Measurements from ENCODE around the gene MAVS.
A peak's percentile ranks its signal among the peaks of the same experiment; 100 is the strongest.
"Not testable (repeated sequence)": the region's sequence is repeated elsewhere in the genome, so short reads cannot be mapped to it uniquely, and the experiment has no call there.

The MAVS gene

DNA sequence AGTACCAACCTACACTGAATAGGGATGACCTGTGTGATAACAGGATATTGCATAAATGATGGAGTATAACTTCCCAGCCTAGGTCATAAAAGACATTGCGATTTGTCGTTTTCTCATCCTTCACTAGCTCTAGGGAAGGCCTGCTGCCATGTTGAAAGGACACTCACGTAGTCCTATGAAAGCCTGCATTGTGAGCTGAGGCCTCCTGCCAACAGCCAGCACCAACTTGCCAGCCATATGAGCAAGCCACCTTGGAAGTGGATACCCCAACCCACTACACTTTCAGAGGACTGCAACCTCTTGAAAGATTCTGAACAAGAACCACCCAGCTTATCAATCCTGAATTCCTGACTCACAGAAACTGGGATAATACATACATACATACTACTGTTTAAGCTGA, 39.1 kb downstream of the MAVS start:
- no peak for DNase-seq (ENCODE audit: low read depth in 2 of 2)

DNA sequence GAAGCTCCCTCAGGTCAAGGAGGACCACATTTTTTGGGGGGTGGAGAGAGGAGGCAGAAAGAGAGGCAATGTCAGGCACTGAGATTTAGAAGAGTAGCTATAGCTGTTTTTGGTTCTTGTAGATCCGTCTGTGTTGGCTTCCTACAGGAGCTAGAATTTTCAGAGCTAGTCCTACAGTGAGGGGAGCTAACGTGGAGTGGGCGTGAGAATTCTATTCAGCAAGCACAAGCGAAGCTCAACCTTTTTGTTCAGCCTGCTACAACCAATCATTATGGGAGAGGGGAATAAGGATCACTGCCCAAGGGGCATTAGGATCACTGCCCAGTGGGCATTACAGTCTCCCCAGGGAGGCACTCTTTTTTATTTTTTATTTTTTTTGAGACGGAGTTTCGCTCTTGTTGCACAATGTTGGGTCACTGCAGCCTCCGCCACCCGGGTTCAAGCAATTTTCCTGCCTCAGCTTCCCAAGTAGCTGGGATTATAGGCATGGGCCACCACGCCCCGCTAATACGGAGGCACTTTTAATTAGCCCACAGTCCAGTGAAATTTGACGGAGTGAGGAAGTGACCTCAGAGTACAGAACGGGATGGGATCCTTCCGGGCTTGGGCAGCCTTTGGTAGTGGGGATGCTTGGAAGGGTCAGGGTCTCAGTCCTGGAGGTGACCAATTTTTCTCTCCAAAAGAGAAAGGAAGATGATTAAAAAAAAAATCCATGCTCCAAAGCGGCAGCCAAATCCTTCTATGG, 41.4 kb downstream of the MAVS start:
- DNase-seq (ENCODE audit: low read depth in 2 of 2), result no peak

DNA sequence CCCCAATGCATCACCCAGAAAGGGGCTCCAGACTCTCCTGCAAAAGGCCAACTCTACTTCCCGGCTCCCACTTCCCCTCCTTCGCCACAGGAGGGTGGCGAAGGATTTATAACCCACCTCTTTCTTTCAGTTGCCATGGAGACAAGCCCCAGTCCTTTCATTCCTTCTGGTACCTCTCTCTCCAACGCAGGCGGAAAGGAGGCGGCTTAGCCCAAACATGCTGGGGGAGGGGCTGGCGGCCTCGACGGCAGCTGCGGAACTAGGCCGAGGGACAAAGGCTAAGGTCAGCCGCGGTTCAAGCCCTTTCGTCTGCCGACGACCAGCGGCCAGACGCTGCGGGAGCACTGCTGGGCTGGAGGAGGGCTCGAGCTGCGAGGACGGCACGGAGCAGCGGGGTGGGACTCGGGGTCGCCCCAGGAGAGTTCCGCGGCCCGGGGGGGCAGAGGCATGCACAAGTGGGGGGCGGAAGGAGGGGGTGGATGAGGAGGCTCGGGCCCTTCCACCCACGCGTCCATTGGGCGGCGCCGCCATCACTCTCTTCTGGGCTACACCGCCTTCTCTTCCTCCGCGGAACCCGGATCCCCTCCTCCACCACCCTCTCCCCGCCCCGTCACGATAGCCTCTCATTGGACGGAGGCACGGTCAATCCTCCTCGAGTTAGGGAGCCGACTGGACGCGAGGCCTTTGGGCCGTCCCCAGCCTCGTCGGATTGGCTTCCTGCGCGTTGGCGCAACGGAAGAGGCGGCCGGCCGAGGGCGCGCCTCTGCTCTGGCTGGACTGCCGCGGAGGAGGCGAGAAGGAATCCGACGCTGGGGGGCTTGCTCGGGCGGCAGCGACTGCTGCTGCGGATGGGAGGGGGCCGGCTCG, 42.2 kb downstream of the MAVS start, which contains the start of gene PANK2:
TSS of gene PANK2 (plus strand) at position 766 of the 867 bp plus-strand sequence.
- DNase-seq (ENCODE audit: low read depth in 2 of 2), result peak; percentile 95 to 98

DNA sequence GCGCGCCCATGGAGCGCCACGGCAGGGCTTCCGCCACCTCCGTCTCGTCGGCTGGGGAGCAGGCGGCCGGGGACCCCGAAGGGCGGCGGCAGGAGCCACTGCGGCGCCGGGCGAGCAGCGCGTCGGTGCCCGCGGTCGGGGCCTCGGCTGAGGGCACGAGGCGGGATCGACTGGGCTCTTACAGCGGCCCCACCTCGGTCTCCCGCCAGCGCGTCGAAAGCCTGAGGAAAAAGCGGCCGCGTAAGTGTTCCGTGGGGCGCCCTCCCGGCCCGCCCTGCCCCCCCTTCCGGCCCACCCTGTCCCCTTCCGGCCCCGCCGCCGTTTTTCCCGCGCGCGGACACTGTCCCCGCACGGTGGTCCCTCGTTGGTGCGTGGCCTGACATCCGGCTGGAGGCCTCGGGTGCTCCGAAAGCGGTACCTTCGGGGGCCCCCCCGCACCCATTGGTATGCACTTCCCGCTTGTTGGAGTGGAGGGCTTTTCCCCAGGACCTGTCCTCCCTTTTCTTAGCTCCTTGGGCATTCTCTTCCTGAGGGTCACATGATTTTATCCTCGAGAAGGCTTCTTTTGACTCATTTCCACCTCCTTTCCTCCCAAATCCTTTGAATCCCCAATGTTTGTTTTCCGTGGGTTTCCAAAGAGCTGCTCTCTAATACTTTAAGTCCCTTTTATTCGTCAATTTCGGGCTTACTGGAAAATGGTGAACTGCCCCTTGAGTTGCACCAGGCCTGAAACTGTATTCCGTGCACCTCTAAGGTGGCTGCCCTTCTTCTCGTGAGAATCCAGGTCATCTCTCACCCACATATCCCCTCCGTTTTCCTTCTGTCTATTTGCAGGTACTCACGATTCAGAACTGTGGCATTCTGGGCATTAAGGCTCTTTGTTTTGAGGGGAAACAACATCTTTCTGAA, 43.1 kb downstream of the MAVS start:
- DNase-seq (ENCODE audit: low read depth in 2 of 2), result peak; percentile 40 to 41

DNA sequence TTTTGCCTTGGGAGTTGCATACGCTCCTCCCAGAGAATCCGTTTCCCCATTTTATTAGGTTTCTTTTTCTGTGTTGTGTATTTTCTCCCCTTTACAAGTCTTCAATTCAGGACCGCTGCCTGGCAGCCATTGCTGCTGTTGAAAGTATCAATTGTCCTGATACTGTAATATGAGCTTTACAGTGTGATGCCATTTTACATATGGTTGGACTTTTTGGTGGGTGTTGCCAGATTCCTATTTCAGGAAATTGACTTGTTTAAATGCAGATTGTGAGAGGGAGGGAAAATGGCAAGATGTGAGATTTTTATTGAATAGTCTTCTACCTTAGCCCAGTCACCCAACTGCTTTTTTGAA, 43.7 kb downstream of the MAVS start:
- DNase-seq (ENCODE audit: low read depth in 2 of 2), result no peak

DNA sequence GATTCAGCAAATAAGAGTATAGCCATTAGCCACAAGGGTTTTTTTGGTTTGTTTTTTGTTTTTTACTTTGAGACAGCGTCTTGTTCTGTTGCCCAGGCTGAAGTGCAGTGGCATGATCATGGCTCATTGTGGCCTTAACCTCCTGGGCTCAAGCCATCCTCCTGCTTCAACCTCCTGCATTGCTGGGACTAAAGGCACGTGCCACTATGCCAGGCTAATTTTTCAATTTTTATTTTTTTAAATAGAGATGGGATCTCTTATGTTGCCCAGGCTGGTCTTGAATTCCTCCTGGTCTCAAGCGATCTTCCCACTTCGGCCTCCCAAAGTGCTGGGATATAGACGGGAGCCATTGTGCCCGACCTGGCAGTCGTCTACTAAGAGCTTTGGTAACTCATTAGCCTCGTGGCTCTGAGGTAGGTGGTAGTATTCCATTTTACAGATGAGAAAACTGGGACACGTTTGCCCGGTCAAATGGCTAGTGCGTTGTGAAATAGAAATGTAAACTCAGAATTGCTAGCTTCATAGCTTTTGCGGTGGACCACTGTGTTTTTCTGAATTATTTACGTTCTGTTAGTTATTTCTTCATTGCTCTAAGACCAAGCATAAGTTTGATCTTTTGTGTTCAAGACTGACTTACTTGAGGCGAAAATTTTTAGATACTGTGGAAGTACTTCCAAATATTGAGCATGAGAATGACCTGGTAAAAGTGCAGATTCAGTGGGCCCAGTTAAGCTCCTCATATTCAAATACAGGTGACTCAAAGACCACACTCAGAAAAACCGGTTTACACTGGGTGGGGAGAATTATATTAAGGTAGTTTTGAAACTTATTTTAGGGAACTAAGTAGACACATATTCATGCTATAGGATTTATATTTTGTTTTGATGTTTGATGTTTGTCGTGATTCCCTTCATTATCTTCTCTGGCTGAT, 44.6 kb downstream of the MAVS start:
- DNase-seq (ENCODE audit: low read depth in 2 of 2), result no peak

DNA sequence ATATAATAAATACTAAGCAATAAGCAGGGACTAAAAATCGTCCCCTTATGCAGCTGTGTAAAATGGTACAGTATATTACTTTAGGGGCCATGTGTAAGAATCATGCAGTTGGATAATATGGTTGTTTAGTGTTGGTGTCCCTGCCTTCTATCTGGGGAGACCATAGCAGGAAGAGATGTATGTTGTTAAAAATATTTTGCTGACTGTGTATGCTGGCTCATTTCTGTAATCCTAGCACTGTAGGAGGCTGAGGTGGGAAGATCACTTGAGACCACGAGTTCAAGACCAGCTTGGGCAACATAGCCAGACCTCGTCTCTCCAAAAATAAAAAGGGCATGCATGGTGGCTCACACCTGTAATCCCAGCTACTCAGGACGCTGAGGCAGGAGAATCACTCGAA, 48.2 kb downstream of the MAVS start:
- no peak for DNase-seq (ENCODE audit: low read depth in 2 of 2)

DNA sequence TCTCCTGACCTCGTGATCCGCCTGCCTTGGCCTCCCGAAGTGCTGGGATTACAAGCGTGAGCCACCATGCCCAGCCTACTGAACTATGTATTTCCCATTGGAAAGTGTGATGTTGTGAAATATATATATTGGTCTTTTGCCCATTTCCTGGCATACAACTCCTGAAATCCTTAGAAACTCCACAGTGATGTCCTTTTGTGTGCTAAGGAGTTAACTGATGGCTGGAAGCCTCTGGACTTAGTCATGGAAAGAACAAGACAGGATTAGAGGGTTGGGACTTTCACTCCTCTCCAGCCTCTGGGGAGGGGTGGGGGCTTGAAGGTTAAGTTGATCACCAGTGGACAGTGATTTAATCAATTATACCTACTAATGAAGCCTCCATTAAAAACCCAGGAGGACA, 49.7 kb downstream of the MAVS start:
- no peak for DNase-seq (ENCODE audit: low read depth in 2 of 2)

DNA sequence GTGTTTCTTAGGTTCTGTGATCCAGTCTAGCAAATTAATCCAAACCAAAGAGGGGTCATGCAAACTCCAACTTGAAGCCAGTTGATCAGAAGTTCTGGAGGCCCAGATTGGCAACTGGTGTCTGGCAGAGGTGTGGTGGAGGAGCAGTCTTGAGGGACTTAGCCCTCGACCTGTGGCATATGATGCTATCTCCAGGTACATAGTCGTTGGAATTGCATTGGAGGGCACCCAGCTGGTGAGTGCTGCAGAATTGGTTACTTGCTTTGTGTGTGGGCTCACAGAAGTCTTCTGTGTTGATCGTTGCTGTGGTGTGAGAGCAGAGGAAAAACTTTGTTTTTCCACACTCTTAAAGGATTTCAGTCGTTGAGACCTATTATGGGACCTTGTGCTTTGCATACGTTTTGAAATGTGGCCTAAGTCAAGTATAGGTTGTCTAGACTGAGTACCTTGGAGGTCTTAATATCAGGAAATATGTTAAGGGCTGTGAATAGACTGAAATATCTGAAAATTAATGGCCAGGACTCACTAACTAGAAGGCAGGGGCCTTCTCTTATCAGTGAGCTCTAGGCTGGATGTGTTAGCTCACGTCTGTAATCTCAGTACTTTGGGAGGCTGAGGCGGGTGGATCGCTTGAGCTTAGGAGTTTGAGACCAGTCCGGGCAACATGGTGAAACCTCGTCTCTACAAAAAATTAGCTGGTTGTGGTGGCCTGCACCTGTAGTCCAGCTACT, 50.4 kb downstream of the MAVS start:
- DNase-seq (ENCODE audit: low read depth in 2 of 2), result no peak

DNA sequence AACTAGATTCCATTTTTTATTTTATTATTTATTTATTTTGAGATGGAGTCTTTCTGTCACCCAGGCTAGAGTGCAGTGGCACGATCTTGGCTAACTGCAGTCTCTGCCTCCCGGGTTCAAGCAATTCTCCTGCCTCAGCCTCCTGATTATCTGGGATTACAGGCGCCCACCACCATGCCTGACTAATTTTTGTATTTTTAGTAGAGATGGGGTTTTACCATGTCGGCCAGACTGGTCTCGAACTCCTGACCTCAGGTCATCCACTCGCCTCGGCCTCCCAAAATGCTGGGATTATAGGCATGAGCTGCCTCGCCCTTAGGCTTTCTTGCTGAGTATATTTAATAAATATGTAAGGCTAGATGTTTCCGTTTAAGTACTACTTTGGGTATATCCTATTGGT, 51.5 kb downstream of the MAVS start:
- DNase-seq (ENCODE audit: low read depth in 2 of 2), result not testable (repeated sequence)

DNA sequence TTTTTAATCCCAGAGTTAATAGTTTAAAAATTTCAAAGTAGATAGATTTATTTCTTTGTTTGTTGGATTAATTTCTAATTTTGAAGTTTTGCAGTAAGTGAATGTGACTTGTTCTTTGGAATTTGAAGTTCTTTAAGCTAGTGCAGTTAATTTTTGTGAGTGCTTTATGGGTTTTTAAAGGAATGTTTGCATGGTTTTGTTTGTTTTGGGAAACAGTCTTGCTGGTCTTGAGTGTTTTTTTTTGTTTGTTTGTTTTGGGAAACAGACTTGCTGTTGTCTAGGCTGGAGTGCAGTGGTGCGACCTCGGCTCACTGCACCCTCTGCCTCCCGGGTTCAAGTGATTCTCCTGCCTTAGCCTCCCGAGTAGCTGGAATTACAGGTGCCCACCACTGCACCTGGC, 52.0 kb downstream of the MAVS start:
- no peak for DNase-seq (ENCODE audit: low read depth in 2 of 2)

DNA sequence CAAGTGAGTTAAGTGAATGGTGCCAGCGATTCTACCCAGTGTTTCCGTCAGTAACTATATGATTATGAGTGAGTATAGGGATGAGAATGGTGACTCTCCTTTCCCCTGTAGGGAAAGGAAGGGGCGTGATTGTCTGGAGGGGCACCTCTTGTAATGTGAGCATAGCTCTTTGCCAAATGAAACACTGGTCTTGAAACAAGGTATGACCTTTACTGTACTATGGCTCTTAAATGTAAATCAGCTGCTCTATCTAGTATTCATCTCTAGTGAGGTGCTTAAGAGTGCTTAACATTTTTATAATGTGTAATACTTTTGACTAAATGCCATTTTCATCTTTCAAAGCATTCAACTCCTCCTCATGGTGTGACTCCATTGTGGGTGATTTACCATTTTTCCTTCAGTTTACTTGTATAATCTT, 53.6 kb downstream of the MAVS start:
- no peak for DNase-seq (ENCODE audit: low read depth in 2 of 2)

DNA sequence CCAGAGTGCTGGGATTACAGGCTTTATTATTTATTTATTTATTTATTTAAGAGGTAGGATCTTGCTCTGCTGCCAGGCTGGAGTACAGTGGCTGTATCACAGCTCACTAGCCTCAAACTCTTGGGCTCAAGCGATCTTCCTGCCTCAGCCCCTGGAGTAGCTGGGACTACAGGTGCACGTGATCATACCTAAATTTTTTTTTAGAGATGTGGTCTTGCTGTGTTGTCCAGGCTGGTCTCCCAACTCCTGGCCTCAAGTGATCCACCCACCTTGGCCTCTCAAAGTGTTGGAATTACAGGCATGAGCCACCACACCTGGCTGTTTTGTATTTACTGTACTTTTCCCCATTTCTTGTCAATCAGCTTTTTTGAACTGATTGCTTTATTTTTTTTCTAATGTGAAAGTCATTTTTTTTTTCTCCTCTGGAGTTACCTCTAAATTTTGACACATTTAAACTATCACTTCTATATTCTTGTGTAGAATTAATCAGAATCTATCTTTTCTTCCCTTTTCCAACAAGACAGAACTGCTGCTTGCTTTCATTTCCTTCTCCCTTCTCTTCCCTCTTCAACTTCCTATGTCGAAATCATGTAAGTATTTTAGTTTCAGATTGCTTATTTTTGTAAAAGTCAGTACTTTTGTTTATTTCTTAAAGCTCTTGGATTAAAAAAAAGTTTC, 54.5 kb downstream of the MAVS start:
- DNase-seq (ENCODE audit: low read depth in 2 of 2), result no peak

DNA sequence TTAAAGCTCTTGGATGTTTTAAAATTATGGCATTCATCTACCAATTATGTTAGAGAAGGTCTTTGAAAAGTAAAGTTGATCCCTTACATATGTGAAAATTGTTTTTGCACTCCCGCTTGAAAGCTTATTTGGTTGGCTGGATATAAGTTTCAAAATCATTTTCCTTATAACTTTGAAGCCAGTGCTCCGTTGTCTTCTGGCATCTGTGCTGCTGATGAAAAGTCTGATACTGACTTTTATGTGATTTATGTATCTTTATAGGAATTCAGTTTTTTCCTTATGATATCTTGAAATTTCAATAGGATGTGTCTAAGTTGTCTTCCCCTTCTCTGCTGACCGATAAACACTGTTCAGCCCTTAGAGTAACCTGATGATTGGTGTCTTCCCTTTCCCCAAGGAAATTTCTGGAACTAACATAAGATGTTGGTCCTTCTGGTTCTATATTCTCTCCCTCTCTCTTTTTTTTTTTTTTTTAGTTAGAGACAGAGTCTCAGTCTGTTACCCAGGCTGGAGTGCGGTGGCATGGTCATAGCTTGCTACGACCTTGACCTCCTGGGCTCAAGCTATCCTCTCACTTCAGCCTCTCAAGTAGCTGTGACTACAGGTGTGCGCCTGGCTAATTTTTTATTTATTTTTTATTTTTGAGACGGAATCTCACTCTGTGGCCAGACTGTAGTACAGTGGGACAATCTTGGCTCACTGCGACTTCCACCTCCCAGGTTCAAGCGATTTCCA, 55.2 kb downstream of the MAVS start:
- DNase-seq (ENCODE audit: low read depth in 2 of 2), result no peak

DNA sequence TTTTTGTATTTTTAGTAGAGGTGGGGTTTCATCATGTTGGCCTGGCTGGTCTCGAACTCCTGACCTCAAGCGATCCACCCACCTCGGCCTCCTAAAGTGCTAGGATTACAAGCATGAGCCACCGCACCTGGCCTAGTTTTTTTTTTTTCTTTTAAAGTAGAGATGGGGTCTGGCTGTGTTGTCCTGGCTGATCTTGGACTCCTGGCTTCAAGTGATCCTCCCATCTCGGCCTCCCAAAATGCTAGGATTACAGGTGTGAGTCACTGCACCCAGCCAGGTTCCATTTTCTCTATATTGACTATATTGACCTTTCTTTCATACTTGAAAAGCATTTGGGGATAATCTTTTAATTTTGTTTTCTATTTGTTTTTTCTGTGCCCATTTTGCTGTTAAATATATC, 55.8 kb downstream of the MAVS start:
- DNase-seq (ENCODE audit: low read depth in 2 of 2), result no peak

DNA sequence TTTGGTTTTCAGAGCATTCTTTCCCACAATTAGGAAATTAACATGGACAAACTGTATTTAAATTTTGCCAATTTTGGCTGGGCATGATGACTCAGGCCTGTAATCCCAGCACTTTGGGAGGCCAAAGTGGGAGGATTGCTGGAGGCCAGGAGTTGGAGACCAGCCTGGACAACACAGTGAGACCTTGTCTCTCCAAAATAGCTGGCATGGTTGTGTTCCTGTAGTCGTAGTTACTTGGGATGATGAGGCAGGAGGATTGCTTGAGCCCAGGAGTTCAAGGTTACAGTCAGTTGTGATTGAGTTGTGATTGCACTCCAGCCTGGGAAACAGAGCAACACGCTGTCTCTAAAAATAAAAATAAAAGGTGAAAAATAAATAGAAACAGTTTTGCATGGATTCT, 57.6 kb downstream of the MAVS start:
- DNase-seq (ENCODE audit: low read depth in 2 of 2), result no peak

DNA sequence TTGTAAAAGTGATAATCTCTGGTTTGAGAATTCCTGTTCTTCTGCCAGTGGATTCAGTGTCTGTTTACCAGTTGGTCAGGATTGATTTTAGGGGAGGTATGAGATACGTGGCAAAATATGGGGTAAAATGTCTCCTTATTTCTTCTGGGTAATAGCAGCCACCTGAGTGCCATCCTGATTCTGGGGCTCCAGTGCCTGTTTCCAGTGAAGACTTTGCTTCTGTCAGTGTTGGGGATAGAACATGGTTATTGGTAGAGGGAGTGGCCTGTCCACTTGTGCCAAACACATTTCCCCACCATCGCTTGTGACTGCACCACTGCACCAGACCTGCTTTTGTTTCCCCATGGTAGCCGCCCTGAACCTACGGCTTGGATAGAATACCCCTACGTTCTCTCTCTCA, 58.2 kb downstream of the MAVS start:
- DNase-seq (ENCODE audit: low read depth in 2 of 2), result no peak

DNA sequence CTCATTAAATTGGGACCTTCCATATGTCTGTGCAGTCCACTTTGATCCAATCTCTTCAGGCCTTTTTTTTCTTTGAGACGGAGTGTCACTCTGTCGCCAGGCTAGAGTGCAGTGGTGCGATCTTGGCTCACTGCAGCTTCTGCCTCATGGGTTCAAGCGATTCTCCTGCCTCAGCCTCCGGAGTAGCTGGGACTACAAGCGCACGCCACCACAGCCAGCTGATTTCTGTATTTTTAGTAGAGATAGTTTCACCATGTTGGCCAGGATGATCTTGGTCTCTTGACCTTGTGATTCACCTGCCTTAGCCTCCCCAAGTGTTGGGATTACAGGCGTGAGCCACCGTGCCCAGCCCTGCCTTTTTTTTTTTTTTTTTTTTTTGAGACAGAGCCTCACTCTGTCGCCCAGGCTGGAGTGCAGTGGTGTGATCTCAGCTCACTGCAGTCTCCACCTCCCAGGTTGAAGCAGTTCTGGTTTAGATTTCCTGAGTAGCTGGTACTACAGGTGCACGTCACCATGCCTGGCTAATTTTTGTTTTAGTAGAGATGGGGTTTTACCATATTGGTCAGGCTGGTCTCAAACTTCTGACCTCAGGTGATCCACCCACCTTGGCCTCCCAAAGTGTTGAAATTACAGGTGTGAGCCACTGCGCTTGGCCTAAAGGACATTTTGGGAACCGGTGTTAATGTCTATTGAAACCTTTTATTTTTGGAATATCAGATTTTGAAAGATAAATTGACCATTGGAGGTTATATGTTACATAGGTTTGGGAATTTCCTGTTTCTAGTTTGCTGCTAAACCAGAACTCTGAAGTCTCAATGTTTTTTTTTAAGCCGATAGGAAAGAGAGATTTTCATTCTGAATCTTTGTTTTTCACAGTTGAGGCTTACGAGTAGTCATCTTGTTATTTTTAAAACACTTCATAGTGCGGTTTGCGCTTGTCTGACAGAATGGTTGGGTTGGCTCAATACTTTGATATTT, 60.4 kb downstream of the MAVS start:
- peak; percentile 33 to 39 for DNase-seq (ENCODE audit: low read depth in 2 of 2)

Data from stimulated activated CD4-positive, alpha-beta T cell treated with anti-CD3 and anti-CD28 coated beads, Interleukin-15, amount 100 ng/mL, for 48 hours (primary cell).